Right hindlimb (tissue), 1 donor: ENCODE data around the gene CTDNEP1.

Experiments used
- DNase-seq: peaks from one replicate; pipeline ENCODE4 v3.0.0-alpha.2; 2018

CTDNEP1 gene

DNA sequence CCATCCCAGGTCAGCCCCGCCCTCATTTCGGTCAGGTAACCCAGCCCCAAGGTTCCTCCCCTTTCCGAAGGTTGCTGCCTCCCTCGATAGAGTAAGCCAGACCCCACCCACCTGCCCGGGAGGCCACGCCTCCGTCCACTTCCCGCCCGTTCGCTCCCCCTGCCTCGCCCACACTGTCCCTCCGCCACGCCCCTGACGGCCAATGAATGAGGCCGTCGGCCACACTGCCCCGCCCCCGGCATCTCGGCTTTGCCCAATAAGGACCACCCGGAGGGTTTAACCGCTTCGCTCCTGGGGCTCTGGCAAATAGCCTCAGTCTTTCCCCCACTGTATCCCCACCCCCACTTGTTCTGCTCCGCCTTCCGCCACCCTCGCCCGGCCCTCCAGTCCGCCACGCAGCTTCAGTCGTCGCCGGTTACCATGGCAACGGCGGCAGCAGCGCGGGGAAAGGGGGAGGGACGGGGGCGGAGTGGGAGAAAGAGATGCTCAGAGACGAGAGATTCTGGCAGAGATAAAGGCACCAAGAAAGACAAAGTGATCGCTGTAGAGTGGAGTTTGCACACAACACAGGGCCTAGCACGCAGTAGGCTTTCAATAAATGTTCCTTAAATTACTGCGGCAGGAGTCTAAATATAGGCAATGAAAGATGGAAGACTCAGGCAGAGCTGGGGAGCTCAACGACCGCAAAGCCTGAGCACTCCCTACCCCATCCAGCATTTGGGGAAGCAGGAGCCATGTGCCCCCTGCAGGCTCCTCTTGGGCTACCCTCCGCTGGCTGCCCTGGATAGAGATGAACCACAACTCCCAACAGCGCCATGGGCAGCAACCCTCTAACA lies 37.0 kb downstream of the CTDNEP1 start:
- peak; percentile 99 for DNase-seq

DNA sequence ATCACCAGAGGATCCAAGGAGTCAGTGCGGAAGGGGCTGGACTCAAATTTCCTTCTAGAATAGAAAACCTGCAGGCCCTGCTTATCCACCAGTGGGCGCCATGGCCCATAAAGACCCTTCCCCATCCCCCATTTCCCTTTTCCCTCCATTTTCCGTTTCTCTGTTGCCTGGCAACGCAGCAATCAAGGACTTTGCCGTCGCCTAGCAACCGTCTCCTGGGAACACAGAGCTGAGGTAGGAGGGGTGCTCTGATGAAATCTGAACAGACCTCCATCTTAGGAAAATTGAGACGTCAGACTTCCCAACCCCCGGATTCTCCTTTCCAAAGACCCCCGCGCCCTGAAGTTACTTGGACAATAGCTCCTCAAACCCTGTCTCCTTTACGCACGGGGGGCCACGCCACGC lies 37.6 kb downstream of the CTDNEP1 start:
- peak; percentile 90 for DNase-seq

DNA sequence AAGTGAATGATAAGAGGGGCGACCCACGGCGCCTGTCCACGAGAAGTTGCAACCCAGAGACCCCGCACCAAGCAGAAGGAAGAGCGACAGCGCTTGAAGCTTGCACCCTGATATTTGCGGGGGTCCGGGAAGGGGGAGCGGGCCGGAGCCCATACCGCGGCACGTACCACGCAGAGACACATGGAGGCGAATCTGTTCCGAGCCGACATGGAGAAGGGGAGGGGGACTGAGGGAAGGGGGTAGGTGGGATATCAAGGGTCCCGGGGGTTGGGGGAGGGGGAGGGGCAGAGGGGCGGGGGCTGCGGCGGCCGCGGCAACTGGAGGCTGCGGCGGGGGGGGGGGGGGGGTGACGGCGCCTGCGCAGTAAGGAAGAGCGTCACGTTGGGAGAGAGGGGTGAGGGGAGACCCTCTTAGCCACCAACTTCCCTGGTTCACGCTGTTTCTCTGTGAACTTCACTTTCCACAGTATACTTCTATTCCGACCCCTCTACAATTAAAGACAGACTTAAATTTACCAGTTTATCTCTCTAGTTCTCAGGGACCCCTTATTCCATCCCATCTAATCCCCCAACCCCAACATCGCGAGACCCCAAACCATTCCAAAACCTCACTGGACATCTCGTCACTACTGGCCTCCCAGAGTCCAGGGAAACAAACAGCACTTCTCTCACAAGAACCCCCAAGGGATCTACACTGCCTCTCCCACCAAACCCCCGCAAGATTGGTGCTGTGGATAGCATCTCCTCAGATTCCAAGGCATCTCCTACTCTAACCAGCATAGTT lies 39.9 kb downstream of the CTDNEP1 start:
- DNase-seq, result peak; percentile 35

DNA sequence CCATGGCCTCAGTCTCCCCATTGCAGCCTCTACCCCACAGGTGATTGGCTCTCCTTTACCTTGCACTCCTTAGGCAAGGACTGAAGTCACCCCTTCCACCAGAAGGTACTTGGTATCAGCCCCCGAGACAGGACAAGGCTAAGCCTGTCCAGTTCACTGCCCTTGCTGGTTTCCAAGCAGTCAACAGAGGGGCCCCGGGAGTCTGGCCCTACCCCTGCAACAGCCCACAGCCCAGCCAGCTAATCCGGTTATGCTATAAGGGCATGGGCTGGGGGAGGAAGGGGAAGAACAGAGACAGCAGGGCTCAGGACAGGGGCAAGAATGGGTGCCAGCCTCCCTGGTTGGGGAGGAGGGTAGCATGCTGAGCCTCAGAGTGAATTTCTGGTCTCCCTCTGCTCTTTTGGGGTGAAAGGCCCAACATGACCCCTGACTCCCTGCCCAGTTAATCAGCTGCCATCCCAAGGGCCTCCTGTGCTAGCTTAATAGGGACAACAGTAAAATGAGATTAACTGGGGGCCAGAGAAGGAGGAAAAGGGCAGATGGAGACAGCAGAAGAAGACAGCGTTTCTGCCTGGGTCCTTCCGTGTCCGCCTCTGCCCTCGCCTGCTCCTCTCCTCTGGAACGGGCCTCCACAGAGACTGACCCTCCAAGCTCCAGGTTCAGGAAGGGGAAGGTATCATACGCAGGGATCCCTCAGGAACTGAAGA lies 42.6 kb downstream of the CTDNEP1 start:
- peak; percentile 12 for DNase-seq

DNA sequence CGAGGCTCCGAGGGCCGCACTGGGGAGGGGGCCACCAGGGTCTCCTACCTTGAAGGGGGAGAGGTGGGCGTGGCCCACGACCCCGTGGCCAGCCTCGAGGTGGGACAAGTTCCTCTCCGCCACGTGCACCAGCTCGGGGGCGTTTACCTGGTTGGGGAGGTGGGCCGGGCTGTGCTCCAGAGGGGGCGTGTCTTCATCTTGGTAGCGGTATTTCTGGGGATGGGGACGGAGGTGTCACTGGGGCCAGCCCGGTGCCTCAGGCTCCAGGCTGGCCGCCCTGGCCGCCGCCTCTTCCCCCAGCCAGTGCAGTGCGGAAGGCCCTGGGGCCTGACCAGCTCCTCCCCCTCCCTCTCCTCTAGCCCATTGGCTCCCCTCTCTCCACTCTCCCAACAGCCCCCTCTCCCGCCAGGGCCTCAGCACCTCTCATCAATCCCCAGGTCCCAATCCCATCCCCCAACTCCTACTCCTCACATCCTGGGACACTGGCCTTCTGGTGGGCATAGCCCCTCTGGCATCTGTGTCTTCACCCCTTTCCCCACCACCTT lies 43.4 kb downstream of the CTDNEP1 start:
- peak; percentile 31 for DNase-seq

DNA sequence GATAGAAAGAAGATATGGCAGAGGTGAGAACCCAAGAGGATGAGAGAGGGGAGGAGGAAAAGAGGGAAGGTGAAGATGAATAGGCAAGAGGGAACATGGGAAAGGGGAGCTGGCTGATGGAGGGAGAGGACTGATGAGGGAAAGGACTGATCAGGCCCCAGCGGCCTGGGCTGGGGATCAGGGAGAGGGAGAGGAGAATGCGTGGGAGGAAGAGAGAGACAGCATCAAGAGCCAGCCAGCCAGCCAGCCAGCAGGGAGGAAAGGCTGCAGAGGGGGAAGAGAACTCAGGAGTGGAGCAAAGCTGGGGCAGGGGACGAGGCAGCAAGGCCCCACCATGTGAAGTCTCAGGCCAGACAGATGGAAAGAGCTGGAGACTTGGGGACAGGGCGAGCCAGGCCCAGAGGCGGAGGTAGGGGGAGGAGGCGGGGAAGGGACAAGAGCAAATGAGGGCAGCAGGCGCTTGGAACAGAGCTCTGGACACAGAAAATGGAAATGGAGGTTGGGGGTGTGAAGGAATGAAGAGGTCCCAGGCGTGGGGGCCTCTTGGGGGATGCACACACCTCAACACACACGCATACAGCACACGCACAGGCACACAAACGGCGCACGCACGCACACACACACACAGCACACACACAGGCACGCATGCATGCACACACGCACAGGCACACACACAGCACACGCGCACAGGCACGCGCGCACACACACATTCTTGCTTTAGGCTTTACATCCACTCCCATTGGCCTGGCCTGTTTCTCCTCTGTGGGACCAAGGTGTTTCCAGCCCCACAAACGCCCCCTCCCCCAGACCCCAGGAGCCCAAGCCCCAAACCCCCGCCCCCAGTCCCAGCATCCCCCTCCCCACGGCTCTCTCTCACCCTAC lies 44.2 kb downstream of the CTDNEP1 start:
- DNase-seq, result peak; percentile 68

DNA sequence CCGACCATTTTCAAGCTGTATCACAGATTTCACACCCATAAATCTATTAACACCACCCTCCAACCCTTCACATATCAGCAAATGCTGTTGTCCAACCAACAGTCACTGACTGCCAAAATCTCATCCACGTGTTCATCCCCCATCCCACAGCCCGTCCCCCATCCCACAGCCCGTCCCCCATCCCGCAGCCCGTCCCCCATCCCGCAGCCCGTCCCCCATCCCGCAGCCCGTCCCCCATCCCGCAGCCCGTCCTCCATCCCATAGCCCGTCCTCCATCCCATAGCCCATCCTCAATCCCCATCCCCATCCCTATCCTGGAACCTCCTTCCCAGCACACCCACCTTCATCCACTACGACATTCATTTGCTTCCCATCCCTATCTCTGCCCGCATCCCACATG lies 46.0 kb downstream of the CTDNEP1 start:
- no peak for DNase-seq

DNA sequence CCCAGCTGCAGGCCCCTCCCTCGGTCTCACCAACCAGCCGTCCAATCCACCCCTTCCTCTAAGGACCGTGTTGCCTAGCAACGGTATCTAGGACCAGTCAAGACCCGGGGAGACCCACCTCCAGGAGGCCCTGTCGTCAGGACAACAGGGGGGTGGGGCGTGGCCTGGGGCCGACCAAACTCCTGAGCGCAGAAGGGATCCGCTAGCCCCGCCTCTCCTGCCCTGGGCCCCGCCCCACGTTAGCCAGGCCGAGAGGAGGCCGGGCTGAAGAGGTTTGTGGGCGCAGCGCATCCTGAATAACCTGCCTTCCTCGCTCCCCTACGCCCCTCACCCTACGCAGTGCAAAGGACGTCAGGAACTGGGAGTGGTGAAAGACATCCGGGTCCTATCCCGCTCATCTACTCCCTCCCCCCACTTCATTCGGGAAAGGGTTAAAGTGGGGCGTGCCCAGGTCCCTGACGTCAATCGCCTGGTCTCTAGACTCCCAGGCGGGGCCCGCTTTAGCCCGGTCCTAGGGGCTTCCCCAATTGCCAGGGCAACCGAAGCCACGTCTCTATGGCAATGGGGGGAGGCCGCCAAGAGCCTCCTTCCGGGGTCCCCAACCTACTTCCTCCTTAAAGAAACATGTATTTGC lies 46.6 kb downstream of the CTDNEP1 start:
- peak; percentile 93 for DNase-seq

DNA sequence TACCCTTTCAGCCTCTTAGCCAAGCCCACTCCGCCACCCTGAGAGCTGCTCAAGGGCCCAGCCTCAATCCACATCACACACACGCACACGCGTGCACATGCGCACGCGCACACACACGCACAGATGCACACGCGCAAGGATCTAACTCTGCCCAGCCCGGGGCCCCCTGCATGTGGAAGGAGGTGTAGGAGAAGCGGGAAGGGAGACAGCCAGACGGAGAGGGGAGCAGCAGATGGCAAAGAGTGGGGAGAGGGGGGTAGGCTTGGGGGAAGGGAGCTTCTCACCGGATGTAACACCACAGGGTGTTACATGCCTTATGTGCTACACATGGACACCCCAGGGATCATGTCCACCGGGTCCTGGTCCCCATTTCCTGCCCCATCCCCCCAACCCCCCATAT lies 47.2 kb downstream of the CTDNEP1 start:
- DNase-seq, result no peak

DNA sequence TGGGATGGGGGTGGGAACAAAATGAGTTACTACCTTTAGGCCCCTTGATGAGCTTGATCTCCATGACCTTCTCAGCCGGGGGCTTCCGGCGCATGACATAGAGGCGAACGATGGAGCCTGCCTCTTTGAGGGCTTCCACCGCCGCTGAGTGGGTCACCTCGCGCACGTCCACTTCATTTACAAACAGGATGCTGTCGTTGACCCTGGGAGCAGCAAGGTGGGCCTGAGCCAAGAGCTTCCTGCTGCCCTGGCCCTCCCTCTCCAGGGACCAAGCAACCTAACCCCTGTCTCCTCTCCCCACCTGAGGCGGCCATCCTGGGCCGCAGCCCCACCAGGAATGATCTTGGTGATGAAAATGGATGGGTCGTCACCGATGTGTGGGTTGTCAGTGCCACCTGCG lies 48.1 kb downstream of the CTDNEP1 start:
- DNase-seq, result peak; percentile 22

DNA sequence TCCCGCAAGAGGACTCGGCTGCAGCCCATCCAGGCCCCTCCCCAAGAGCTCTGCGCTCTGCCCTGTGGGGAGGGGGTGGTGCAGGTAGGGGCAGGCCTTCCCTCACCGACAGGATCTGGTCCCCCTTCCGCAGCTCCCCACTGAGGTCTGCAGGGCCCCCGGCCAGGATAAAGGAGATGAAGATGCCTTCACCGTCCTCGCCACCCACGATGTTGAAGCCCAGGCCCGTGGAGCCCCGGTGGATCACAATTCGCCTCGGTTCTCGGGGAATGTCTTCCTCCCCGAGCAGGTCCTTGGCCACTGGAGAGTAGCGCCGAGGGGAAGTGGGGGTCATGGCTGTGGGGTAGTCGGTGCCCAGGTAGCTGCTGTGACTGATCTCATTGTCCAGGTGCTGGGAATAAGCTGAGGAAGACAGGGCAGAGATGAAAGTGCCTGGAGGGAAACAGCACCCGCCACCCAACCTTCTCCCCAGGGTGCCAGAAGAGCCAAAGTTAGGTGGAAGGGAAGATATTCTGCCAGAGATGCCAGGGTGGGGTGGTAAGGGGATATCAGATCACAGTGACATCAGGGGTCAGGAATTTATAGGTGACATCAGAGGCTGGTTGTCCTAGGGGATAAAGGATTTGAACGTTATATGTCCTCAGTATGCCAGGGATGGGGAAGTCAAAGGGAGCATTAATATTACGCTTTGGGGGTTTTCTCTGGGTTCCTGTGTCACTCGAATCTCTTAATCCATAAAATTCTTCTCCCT lies 54.7 kb downstream of the CTDNEP1 start:
- no peak for DNase-seq

DNA sequence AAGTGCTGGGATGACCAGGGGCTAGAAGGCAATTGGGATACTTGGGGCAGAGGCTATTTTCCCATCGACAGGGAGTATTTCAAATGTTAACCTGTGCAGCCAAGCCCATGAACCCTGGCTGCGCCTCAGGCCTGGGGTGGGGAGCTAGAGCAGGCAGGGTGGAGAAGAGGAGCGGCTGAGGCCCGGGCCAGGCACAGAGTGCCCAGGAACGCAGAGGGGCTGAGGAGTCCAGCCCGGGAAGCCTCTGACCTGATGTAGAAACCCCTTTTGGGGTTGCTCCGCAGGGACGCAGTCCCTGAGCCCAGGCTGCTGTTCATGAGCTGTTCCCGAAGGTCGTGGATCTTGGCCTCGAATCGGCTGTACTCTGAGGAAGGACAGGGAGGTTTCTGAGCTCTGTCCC lies 55.6 kb downstream of the CTDNEP1 start:
- DNase-seq, result no peak
